K562 (cell line): ENCODE measurements around the gene SFMBT2. TPM values are rescaled to one million over a fixed set of nuclear protein-coding genes. Genes with fewer than 3 reads are reported as not detected.

Experiments used
- ATAC-seq: fragments of 200-7000 bp; cut with Tn5 transposase; 3 replicates; pipeline ENCODE4 v1.9.1; 2020; ENCODE audit warnings: moderate library complexity
- BruUV-seq: library from RNA; stranded (reverse); fragments of 400-500 nt; replicated peaks from 2 replicates; lab custom pipeline; 2021; lab: Mats Ljungman, UMichigan
- CTCF ChIA-PET: fragments of 300-600 bp; formaldehyde crosslinking; extraction: SDS; loops from one replicate; lab custom pipeline; 2021; ENCODE audit warnings: low intra/inter-chr PET ratio; lab: Yijun Ruan, JAX
- POLR2A ChIA-PET: fragments of 300-600, 350-650 bp; sonication (Branson Sonifier 250); formaldehyde crosslinking; extraction: SDS; loops from one replicate; lab custom pipeline; 2021; ENCODE audit warnings: antibody characterized with exemption, inconsistent platforms; lab: Yijun Ruan, JAX
- DNase-seq, 4 experiments: peaks; one replicate each; pipeline versions ENCODE4 v3.0.0 to v3.0.0-alpha.2; 2011 to 2018; ENCODE audit warnings: low spot score in 3 of 4, mixed read lengths in 3 of 4; ENCODE audit errors: extremely low read depth in 1 of 4
- FAIRE-seq: peaks from 2 replicates; lab custom pipeline; 2011; peaks lifted over from hg19 to GRCh38; lab: Jason Lieb, UNC
- H2AFZ ChIP-seq: 2 replicates; pipeline ENCODE4 v1.6.0; 2011; ENCODE audit warnings: low read depth, low read length, control low read depth, inconsistent platforms
- H3K27ac ChIP-seq: fragments of 200-600 bp; 3 replicates; pipeline ENCODE4 v1.8.0; 2011; ENCODE audit warnings: low read depth, mild to moderate bottlenecking, control low read depth, inconsistent platforms, low read length, moderate library complexity, mixed read lengths; ENCODE audit errors: extremely low read depth
- H3K27me3 ChIP-seq, 2 experiments: fragments of 300-600 bp in 1 of 2; 2 replicates in 1 of 2; 3 replicates in 1 of 2; pipeline versions ENCODE4 v1.6.0 to v1.8.0; 2011; ENCODE audit warnings: inconsistent platforms in 2 of 2, low read length in 2 of 2, mild to moderate bottlenecking in 1 of 2, mixed read lengths in 1 of 2, moderate library complexity in 1 of 2; ENCODE audit not compliant: control insufficient read depth in 2 of 2, insufficient read depth in 2 of 2
- H3K36me3 ChIP-seq: fragments of 300-600 bp; 3 replicates; pipeline ENCODE4 v1.8.0; 2011; ENCODE audit warnings: mild to moderate bottlenecking, low read length, inconsistent platforms; ENCODE audit not compliant: control insufficient read depth, insufficient read depth
- H3K4me1 ChIP-seq, 2 experiments: fragments of 200-600 bp in 1 of 2; replicated peaks in 1 of 2; 2 replicates in 1 of 2; 3 replicates in 1 of 2; pipeline versions ENCODE4 v1.5.1 to v1.8.0; 2011; ENCODE audit warnings: inconsistent platforms in 2 of 2, low read length in 2 of 2, mild to moderate bottlenecking in 1 of 2, mixed read lengths in 1 of 2, moderate library complexity in 1 of 2; ENCODE audit not compliant: control insufficient read depth in 2 of 2, insufficient read depth in 2 of 2
- H3K4me2 ChIP-seq: 2 replicates; pipeline ENCODE4 v1.6.1; 2011; ENCODE audit warnings: low read length, control low read depth, inconsistent platforms, mixed read lengths; ENCODE audit not compliant: insufficient read depth
- H3K4me3 ChIP-seq: fragments of 200-600 bp; sonication (generic), shearing (Covaris generic); 2 replicates; pipeline ENCODE4 v1.5.1; 2016; ENCODE audit warnings: control low read depth, inconsistent platforms
- H3K79me2 ChIP-seq: fragments of 200-600 bp; 3 replicates; pipeline ENCODE4 v1.8.0; 2011; ENCODE audit warnings: low read length, inconsistent platforms; ENCODE audit not compliant: control insufficient read depth, insufficient read depth
- H3K9ac ChIP-seq, 2 experiments: 2 replicates each; pipeline versions ENCODE4 v1.6.0 to v1.6.1; 2011; ENCODE audit warnings: low read depth in 2 of 2, low read length in 2 of 2, control low read depth in 1 of 2, inconsistent platforms in 1 of 2, mild to moderate bottlenecking in 1 of 2, mixed read lengths in 1 of 2; ENCODE audit not compliant: insufficient read depth in 1 of 2
- H3K9me1 ChIP-seq: one replicate; pipeline ENCODE4 v1.6.0; 2011; ENCODE audit warnings: inconsistent platforms, mild to moderate bottlenecking, low read length, moderate library complexity; ENCODE audit not compliant: control insufficient read depth, insufficient read depth
- H3K9me3 ChIP-seq: replicated peaks from 2 replicates; pipeline ENCODE4 v1.5.1; 2011; ENCODE audit warnings: low read depth, low read length, inconsistent platforms; ENCODE audit not compliant: control insufficient read depth, insufficient read depth
- H4K20me1 ChIP-seq: replicated peaks from 2 replicates; pipeline ENCODE4 v1.6.1; 2011; ENCODE audit warnings: low read length, inconsistent platforms, mixed read lengths; ENCODE audit not compliant: control insufficient read depth, insufficient read depth
- ETV5 ChIP-seq: sonication (generic); formaldehyde crosslinking; IDR thresholded peaks from 2 replicates; pipeline ENCODE4 v1.4.0; 2020; ENCODE audit warnings: low read depth, mild to moderate bottlenecking, missing genetic modification reagents
- FOS ChIP-seq: IDR thresholded peaks from 3 replicates; pipeline ENCODE4 v1.6.1; 2011; ENCODE audit not compliant: insufficient read length; ENCODE audit errors: extremely low read depth
- HLTF ChIP-seq: fragments of 450-650 bp; IDR thresholded peaks from 2 replicates; pipeline ENCODE4 v1.6.1; 2016
- IFI16 ChIP-seq: fragments of 250-450 bp; sonication (Bioruptor Pico); IDR thresholded peaks from 2 replicates; pipeline ENCODE4 v2.1.2; 2022; ENCODE audit warnings: mild to moderate bottlenecking, inconsistent platforms
- ILK ChIP-seq: fragments of 450-650 bp; IDR thresholded peaks from 2 replicates; pipeline ENCODE4 v1.6.1; 2016; ENCODE audit warnings: missing genetic modification characterization, low read depth, mild to moderate bottlenecking, missing compliant biosample characterization, moderate library complexity, borderline replicate concordance
- IRF2 ChIP-seq: sonication (generic); formaldehyde crosslinking; IDR thresholded peaks from 2 replicates; pipeline ENCODE4 v1.8.1; 2022; ENCODE audit warnings: mild to moderate bottlenecking, missing genetic modification reagents
- MCM2 ChIP-seq: fragments of 450-650 bp; IDR thresholded peaks from 2 replicates; pipeline ENCODE4 v1.6.1; 2017; ENCODE audit warnings: low read depth, mild to moderate bottlenecking
- MTA1 ChIP-seq: fragments of 450-650 bp; IDR thresholded peaks from 2 replicates; pipeline ENCODE4 v1.6.1; 2017; ENCODE audit warnings: borderline replicate concordance
- NEUROD1 ChIP-seq: fragments of 150-350 bp; IDR thresholded peaks from 2 replicates; pipeline ENCODE4 v1.6.1; 2014; ENCODE audit warnings: borderline replicate concordance, low read length, low read depth; ENCODE audit not compliant: partially characterized antibody
- NUFIP1 ChIP-seq: fragments of 450-650 bp; IDR thresholded peaks from 2 replicates; pipeline ENCODE4 v1.6.1; 2018; ENCODE audit not compliant: partially characterized antibody
- SNRNP70 ChIP-seq: fragments of 200-400 bp; formaldehyde crosslinking; optimal IDR thresholded peaks from 2 replicates; pipeline ENCODE3; 2017; ENCODE audit warnings: low read depth, low read length
- TSC22D4 ChIP-seq: fragments of 450-650 bp; IDR thresholded peaks from 2 replicates; pipeline ENCODE4 v1.6.1; 2016; ENCODE audit warnings: missing genetic modification characterization, missing biosample characterization, control low read depth
- USF2 ChIP-seq: sonication (generic); formaldehyde crosslinking; IDR thresholded peaks from 2 replicates; pipeline ENCODE4 v1.5.0; 2020; ENCODE audit warnings: missing genetic modification reagents
- WHSC1 ChIP-seq: IDR thresholded peaks from one replicate; pipeline ENCODE4 v1.6.1; 2012; ENCODE audit warnings: low read length, control low read depth, inconsistent platforms
- ZNF143 ChIP-seq: sonication (generic); formaldehyde crosslinking; IDR thresholded peaks from 2 replicates; pipeline ENCODE4 v1.9.0; 2022; ENCODE audit warnings: mild to moderate bottlenecking, missing genetic modification reagents
- WGBS: fragments of 100-300 bp; shearing (Covaris generic); methylation state at CpG from one replicate; pipeline ENCODE4 v1.1.6; 2016; ENCODE audit warnings: low coverage, mixed read lengths; ENCODE audit not compliant: insufficient coverage; ENCODE audit errors: missing lambda C conversion rate; 5-methylcytosine and 5-hydroxymethylcytosine counted together
- in situ Hi-C: fragments of 300-500 bp; cut with MboI; formaldehyde crosslinking; loops from 4 replicates; pipeline ENCODE4 v1.15.0; 2018; ENCODE audit warnings: inconsistent platforms, mixed read lengths
- intact Hi-C: fragments of 100-400 bp; cut with micrococcal nuclease; formaldehyde crosslinking; loops from 2 replicates; pipeline ENCODE4 v1.14.2; 2022
- polyA plus RNA-seq, 8 experiments: library from polyadenylated mRNA; depleted of rRNA in 4 of 8; stranded (reverse) in 5 of 8; unstranded in 3 of 8; fragments of >200 nt; fragmentation: Nextera tagmentation in 2 of 8; fragmentation: Illumina TruSeq in 1 of 8; extraction: Ambion mirVana in 2 of 8; extraction: Trizol in 1 of 8; gene quantifications; 2 replicates each; pipeline versions ENCODE4 v1.2.1 to v1.2.3, GENCODE V29; 2011 to 2014; ENCODE audit warnings: inconsistent platforms in 1 of 8, missing spikeins in 1 of 8
- total RNA-seq, 7 experiments: library from RNA; depleted of rRNA in 6 of 7; stranded (reverse); fragments of >200 nt in 6 of 7; fragmentation: Illumina TruSeq in 2 of 7; extraction: Trizol in 2 of 7; gene quantifications; 2 replicates each; pipeline versions ENCODE4 v1.2.1 to v1.2.3, GENCODE V29; 2011 to 2021; ENCODE audit warnings: low replicate concordance in 1 of 7
- TF ChIP-seq, protein P1 (sequence below): sonication (generic); formaldehyde crosslinking; IDR thresholded peaks from 2 replicates; pipeline ENCODE4 v1.8.0; 2022; ENCODE audit warnings: mild to moderate bottlenecking, missing genetic modification reagents

The SFMBT2 gene
- total and polyA plus RNA-seq, 9 of the 15 experiments (the other 6 are each of a cell fraction or from before 2014, with no cell fraction given) = 1.2 to 13.6 (median 7.6) TPM

DNA sequence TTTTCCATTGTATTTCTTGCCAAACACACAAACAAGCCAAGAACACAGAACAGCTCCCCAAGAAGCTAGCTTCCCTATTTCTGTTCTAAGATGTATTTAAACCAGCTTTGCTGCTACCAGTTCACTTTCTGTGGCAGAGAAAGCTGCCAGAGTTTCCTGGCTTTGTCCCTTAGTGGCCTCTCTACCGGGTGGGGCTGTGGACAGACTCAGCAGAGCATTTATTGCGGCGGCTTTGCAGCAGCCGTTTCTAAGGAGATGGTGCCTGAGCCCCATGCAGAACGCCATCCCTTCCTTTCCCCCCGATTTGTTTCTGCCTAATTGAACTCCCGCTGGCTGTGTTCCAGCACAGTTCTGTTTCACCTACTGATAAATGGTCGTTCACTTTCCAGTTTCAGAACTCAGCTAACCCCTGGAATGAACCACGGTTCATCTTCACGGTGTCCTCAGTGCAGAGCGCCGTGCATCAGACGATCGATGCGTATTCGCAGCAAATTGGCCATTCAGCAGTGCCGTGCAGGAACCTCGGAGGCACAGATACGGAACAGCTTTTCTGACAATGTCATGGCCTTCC is 33.8 kb upstream of the SFMBT2 start:
- H3K4me2 ChIP-seq = no peak overlapping the region
- intact Hi-C loops (no loop called here), in situ Hi-C loops (no loop called here)
- POLR2A ChIA-PET = interaction anchor here (1.6 kb wide), 1 partner anchor 36 kb away, joined by 4 read pairs; no protein-coding TSS in a partner anchor
- H3K9me1 ChIP-seq = no peaks in the 10 kb centered on the region
- no peaks in the 10 kb centered on the region for H3K79me2 ChIP-seq
- H3K36me3 ChIP-seq = no peaks in the 10 kb centered on the region
- no peak overlapping the region for H2AFZ ChIP-seq
- no peak overlapping the region for H3K4me3 ChIP-seq
- TF ChIP-seq ILK (tag) = no peak
- no peak for TF ChIP-seq ETV5
- TF ChIP-seq USF2 = no peak
- TF ChIP-seq NUFIP1 = no peak
- TF ChIP-seq MTA1 = no peak
- no peak for TF ChIP-seq IFI16
- TF ChIP-seq, protein P1, sequence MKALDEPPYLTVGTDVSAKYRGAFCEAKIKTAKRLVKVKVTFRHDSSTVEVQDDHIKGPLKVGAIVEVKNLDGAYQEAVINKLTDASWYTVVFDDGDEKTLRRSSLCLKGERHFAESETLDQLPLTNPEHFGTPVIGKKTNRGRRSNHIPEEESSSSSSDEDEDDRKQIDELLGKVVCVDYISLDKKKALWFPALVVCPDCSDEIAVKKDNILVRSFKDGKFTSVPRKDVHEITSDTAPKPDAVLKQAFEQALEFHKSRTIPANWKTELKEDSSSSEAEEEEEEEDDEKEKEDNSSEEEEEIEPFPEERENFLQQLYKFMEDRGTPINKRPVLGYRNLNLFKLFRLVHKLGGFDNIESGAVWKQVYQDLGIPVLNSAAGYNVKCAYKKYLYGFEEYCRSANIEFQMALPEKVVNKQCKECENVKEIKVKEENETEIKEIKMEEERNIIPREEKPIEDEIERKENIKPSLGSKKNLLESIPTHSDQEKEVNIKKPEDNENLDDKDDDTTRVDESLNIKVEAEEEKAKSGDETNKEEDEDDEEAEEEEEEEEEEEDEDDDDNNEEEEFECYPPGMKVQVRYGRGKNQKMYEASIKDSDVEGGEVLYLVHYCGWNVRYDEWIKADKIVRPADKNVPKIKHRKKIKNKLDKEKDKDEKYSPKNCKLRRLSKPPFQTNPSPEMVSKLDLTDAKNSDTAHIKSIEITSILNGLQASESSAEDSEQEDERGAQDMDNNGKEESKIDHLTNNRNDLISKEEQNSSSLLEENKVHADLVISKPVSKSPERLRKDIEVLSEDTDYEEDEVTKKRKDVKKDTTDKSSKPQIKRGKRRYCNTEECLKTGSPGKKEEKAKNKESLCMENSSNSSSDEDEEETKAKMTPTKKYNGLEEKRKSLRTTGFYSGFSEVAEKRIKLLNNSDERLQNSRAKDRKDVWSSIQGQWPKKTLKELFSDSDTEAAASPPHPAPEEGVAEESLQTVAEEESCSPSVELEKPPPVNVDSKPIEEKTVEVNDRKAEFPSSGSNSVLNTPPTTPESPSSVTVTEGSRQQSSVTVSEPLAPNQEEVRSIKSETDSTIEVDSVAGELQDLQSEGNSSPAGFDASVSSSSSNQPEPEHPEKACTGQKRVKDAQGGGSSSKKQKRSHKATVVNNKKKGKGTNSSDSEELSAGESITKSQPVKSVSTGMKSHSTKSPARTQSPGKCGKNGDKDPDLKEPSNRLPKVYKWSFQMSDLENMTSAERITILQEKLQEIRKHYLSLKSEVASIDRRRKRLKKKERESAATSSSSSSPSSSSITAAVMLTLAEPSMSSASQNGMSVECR (CRISPR knock-in tag) = no peak
- no peak for TF ChIP-seq HLTF
- no peak for TF ChIP-seq ZNF143
- TF ChIP-seq FOS = no peak
- TF ChIP-seq SNRNP70 = no peak
- no peak for TF ChIP-seq TSC22D4 (tag)
- no peak for TF ChIP-seq IRF2 (CRISPR knock-in tag)
- TF ChIP-seq MCM2 = no peak
- TF ChIP-seq NEUROD1 = no peak
- no peak for TF ChIP-seq WHSC1
- no TSS peak for BruUV-seq
- peaks cover 15 to 31% of the 10 kb centered on the region in 2 experiments; a peak in 4 of 5 replicates for H3K27me3 ChIP-seq
- no peaks in the 10 kb centered on the region for H3K4me1 ChIP-seq
- no peaks in the 10 kb centered on the region; the same call in none of the 2 replicates for H3K9me3 ChIP-seq
- WGBS = 8% methylated on average over 19 of the region's 19 CpGs
- no peak overlapping the region for H3K9ac ChIP-seq
- CTCF ChIA-PET = no interaction called here
- ATAC-seq = no peak
- no peak for FAIRE-seq
- H4K20me1 ChIP-seq = no peaks in the 10 kb centered on the region
- no peak overlapping the region for H3K27ac ChIP-seq
- DNase-seq = no peak
